HEK293 (cell line): ENCODE results near the gene C19orf33.
A peak's percentile ranks its signal among the peaks of the same experiment; 100 is the strongest.

ENCODE experiments used
- CTCF ChIA-PET: fragments of 350-600 bp; formaldehyde crosslinking; extraction: SDS; loops from one replicate; lab custom pipeline; 2021; ENCODE audit warnings: antibody characterized with exemption; lab: Yijun Ruan, JAX
- POLR2A ChIA-PET: fragments of 300-600 bp; formaldehyde crosslinking; extraction: SDS; loops from one replicate; lab custom pipeline; 2020; ENCODE audit warnings: antibody characterized with exemption, inconsistent platforms; lab: Yijun Ruan, JAX
- H3K27ac ChIP-seq: fragments of 200-500 bp; sonication (Bioruptor generic); 2 replicates; pipeline ENCODE4 v1.5.1; 2014; ENCODE audit warnings: low read depth, low read length, control low read depth, inconsistent platforms; ENCODE audit errors: extremely low read depth
- H3K36me3 ChIP-seq, 2 experiments: fragments of 200-500 bp in 1 of 2; sonication (Bioruptor generic) in 1 of 2; 1 replicate in 1 of 2; 2 replicates in 1 of 2; pipeline ENCODE4 v1.5.1; 2014 to 2017; ENCODE audit warnings: inconsistent platforms in 2 of 2, low read length in 2 of 2; ENCODE audit not compliant: control insufficient read depth in 2 of 2, insufficient read depth in 1 of 2
- H3K4me1 ChIP-seq: fragments of 200-500 bp; sonication (Bioruptor generic); 2 replicates; pipeline ENCODE4 v1.5.1; 2014; ENCODE audit warnings: mild to moderate bottlenecking, low read length, inconsistent platforms; ENCODE audit not compliant: control insufficient read depth, insufficient read depth
- H3K4me3 ChIP-seq: 2 replicates; pipeline ENCODE4 v1.5.1; 2011; ENCODE audit warnings: low read depth, mild to moderate bottlenecking, control low read depth, low read length, moderate library complexity
- H3K9me3 ChIP-seq: fragments of 200-500 bp; sonication (Bioruptor generic); 2 replicates; pipeline ENCODE4 v1.5.1; 2014; ENCODE audit warnings: low read depth, low read length, inconsistent platforms; ENCODE audit not compliant: control insufficient read depth, insufficient read depth
- EGR2 ChIP-seq: fragments of 450-650 bp; formaldehyde crosslinking; IDR thresholded peaks from 2 replicates; pipeline ENCODE4 v1.5.1; 2016; ENCODE audit warnings: low read depth, missing biosample characterization, missing genetic modification characterization
- OVOL3 ChIP-seq: fragments of 450-650 bp; formaldehyde crosslinking; IDR thresholded peaks from 2 replicates; pipeline ENCODE4 v1.5.1; 2016; ENCODE audit warnings: missing biosample characterization, missing genetic modification characterization
- SALL2 ChIP-seq: fragments of 450-650 bp; formaldehyde crosslinking; IDR thresholded peaks from 2 replicates; pipeline ENCODE4 v1.5.0; 2017; ENCODE audit warnings: missing biosample characterization, mild to moderate bottlenecking, missing genetic modification characterization, borderline replicate concordance
- ZBTB17 ChIP-seq: fragments of 450-650 bp; formaldehyde crosslinking; IDR thresholded peaks from 2 replicates; pipeline ENCODE4 v1.5.1; 2016; ENCODE audit warnings: missing biosample characterization, missing genetic modification characterization
- ZFHX2 ChIP-seq: fragments of 450-650 bp; formaldehyde crosslinking; conservative IDR thresholded peaks from 2 replicates; pipeline ENCODE4 v1.5.1; 2016; ENCODE audit warnings: missing biosample characterization, missing genetic modification characterization
- ZNF121 ChIP-seq: fragments of 450-650 bp; formaldehyde crosslinking; IDR thresholded peaks from 2 replicates; pipeline ENCODE4 v1.5.1; 2016; ENCODE audit warnings: missing biosample characterization, missing genetic modification characterization
- ZNF146 ChIP-seq: fragments of 450-650 bp; formaldehyde crosslinking; IDR thresholded peaks from 2 replicates; pipeline ENCODE4 v1.5.1; 2016; ENCODE audit warnings: missing biosample characterization, missing genetic modification characterization
- ZNF157 ChIP-seq: fragments of 450-650 bp; formaldehyde crosslinking; IDR thresholded peaks from 2 replicates; pipeline ENCODE4 v1.5.1; 2016; ENCODE audit warnings: missing biosample characterization, missing genetic modification characterization
- ZNF366 ChIP-seq: fragments of 450-650 bp; formaldehyde crosslinking; conservative IDR thresholded peaks from 2 replicates; pipeline ENCODE4 v1.5.1; 2016; ENCODE audit warnings: missing biosample characterization, missing genetic modification characterization
- ZNF623 ChIP-seq: fragments of 450-650 bp; formaldehyde crosslinking; IDR thresholded peaks from 2 replicates; pipeline ENCODE4 v1.5.1; 2016; ENCODE audit warnings: missing biosample characterization, missing genetic modification characterization
- ZNF629 ChIP-seq: fragments of 450-650 bp; formaldehyde crosslinking; IDR thresholded peaks from 2 replicates; pipeline ENCODE4 v1.5.1; 2017; ENCODE audit warnings: missing biosample characterization, missing genetic modification characterization
- ZNF658 ChIP-seq: fragments of 450-650 bp; formaldehyde crosslinking; IDR thresholded peaks from 2 replicates; pipeline ENCODE4; 2016; ENCODE audit warnings: missing biosample characterization, missing genetic modification characterization
- ZNF791 ChIP-seq: fragments of 450-650 bp; formaldehyde crosslinking; IDR thresholded peaks from 2 replicates; pipeline ENCODE4 v1.5.1; 2016; ENCODE audit warnings: missing biosample characterization, missing genetic modification characterization
- TF ChIP-seq, protein P1 (sequence below): fragments of 450-650 bp; formaldehyde crosslinking; IDR thresholded peaks from 2 replicates; pipeline ENCODE4 v1.5.1; 2017; ENCODE audit warnings: missing biosample characterization, missing genetic modification characterization

Gene C19orf33

DNA sequence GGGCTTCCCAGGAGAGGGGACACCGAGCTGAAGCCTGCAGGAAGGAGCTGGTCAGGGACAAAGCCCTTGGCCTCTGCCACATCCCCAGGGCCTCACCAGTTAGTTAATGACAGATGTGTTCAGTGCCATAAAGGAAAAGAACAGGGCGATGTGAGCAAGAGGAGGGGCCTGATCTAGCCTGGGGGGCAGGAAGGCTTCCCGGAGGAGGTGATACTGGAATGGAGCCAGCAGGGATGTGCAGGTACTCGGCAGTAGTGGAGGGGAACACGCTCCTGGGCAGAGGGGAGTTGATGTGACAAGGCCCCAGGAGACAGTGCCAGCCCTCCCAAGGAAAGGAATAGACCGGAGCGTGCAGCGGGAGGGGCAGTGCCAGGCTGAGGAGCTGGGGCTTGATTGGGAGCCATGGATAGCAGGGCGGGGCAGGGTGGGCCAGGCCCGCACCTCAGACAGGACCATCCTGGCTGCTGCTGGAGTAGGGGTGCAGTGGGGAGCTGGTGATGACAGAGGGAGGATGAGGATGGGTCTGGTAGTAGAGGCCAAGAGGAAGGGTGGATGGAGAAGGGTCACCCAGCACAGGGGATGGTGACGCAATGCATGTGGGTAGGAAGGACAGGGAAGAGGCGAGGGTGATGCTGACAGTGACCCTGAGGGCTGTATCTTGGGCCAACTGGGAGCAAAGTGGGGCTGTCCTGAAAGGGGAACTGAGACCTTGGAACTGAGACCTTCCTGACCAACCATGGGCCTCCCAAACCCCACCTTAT is 4.1 kb downstream of the C19orf33 start (continued):
- TF ChIP-seq, protein P1, sequence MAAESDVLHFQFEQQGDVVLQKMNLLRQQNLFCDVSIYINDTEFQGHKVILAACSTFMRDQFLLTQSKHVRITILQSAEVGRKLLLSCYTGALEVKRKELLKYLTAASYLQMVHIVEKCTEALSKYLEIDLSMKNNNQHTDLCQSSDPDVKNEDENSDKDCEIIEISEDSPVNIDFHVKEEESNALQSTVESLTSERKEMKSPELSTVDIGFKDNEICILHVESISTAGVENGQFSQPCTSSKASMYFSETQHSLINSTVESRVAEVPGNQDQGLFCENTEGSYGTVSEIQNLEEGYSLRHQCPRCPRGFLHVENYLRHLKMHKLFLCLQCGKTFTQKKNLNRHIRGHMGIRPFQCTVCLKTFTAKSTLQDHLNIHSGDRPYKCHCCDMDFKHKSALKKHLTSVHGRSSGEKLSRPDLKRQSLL, result no peak
- TF ChIP-seq ZNF791 (tag by site-specific recombination), result no peak
- no peak for TF ChIP-seq ZBTB17 (tag by site-specific recombination)

DNA sequence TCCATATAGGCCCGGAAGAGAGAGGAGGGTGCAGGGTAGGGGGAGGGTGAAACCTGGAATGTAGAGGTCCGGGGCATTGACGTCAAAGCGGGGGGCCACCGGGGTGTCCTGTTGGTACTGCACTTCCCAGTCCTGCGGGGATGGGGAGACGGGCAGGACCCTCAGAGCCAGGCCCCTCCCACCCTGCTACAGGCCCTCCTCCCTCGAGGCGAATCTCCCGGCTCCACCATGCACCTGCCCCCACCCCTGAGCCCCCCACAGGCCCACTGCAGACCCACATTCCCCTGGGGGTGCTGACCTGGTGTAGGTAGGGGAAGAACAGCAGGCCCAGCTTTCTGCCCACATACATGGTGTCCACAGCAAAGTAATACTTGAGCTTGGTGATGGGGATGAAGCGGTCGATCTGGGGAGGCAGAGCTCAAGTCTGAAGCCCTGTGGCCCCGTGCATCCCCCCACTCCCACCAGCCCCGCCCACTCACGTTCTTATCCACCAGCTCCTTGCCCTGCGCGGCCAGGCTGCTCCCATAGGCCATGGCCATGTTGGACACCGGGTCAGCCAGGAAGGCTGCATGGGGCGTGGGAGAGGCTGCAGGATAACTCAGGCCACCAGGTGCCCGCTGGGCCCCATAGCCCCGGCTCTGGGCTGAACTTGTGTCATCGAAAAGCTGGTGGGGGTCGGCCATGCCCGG is 5.0 kb downstream of the C19orf33 start:
- H3K27ac ChIP-seq, result no peak overlapping the region
- H3K36me3 ChIP-seq, result peaks cover 13 to 20% of the 10 kb centered on the region in 2 experiments; a peak in 2 of 3 replicates
- H3K9me3 ChIP-seq, result no peaks in the 10 kb centered on the region
- H3K4me3 ChIP-seq, result no peak overlapping the region
- ChIA-PET POLR2A (interaction anchor here (0.6 to 1.6 kb wide), 2 partner anchors 45 to 393 kb away, joined by 6 read pairs; partner anchors contain the start of gene SPINT2), CTCF (interaction anchor here (1.6 kb wide), 1 partner anchor 65 kb away, joined by 4 read pairs; no protein-coding TSS in a partner anchor)
- TF ChIP-seq ZNF629 (tag by site-specific recombination) (no peak), ZFHX2 (tag by site-specific recombination) (peak; percentile 15; the same call in 1 of the 2 replicates)
- H3K4me1 ChIP-seq, result peaks cover 11% of the 10 kb centered on the region

DNA sequence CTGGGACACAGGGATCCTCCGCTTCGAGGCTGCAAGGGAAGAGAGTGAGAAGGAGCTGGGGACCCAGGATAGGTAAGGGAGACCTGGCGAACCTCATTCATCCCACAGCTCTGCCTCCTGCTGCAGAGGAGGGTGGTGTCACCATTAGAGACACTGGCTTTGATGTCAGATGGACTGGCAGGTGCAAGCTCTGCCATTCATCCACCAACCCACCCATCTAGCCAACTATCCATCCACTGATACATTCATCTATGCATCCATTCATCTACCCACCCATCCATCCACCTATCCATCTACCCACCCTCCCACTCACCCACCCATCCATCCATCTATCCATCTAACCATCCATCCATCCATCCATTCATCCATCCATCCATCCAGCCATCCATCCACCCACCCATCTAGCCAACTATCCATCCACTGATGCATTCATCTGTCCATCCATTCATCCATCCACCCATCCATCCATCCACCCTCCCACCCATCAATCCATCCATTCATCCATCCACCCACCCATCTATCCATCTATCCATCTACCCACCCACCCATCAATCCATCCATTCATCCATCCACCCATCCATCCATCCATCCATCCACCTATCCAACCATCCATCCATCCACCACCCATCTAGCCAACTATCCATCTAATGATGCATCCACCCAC is 5.7 kb downstream of the C19orf33 start:
- ChIA-PET POLR2A (interaction anchor here (0.6 to 1.6 kb wide), 2 partner anchors 46 to 394 kb away, joined by 6 read pairs; partner anchors contain the start of gene SPINT2), CTCF (interaction anchor here (0.6 to 1.6 kb wide), 3 partner anchors 14 to 107 kb away, joined by 3 to 4 read pairs (median 4); no protein-coding TSS in a partner anchor)
- Histone ChIP-seq H3K4me3 (no peak overlapping the region), H3K36me3 (peaks cover 13 to 20% of the 10 kb centered on the region in 2 experiments; a peak in 2 of 3 replicates), H3K4me1 (peaks cover 8% of the 10 kb centered on the region), H3K9me3 (no peaks in the 10 kb centered on the region)
- TF ChIP-seq ZFHX2 (tag by site-specific recombination) (0 out of 2 replicates have a peak, but pooled peaks have one; percentile 40), OVOL3 (no peak), ZNF366 (peak; percentile 98), ZBTB17 (tag by site-specific recombination) (peak; percentile 92)
- TF ChIP-seq, all 188 proteins: peak for 3
- H3K27ac ChIP-seq, result no peak overlapping the region

DNA sequence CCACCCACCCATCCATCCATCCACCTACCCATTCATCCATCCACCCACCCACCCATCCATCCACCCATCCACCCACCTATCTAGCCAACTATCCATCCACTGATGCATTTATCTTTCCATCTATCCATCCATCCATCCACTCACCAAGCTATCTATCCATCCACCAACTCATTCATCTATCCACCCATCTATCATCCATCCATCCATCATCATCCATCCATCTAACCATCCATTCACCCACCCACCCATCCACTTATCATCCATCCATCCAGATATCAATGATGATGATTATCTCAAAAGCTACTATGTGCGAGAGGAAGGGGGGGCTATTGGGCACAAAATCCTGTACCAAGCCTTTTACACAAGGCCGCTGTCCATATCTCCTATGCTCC is 6.2 kb downstream of the C19orf33 start:
- CTCF ChIA-PET, result interaction anchor here (0.6 to 1.6 kb wide), 5 partner anchors 14 to 107 kb away, joined by 3 to 4 read pairs (median 3); no protein-coding TSS in a partner anchor

DNA sequence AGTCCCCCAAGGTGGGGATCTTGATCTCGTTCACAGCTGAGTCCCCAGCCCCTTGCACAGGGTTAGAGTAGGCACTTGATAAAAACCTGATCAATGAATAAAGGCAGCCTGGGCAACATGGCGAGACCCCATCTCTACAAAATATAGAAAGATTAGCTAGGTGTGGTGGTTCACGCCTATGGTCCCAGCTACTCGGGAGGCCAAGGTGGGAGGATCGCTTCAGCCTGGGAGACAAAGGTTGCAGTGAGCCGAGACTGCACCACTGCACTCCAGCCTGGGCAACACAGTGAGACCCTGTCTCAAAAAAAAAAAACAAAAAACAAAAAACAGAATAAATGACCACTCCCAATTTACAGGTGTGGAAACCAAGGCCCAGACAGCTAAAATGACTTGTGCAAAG is 6.9 kb downstream of the C19orf33 start:
- no peaks in the 10 kb centered on the region for H3K9me3 ChIP-seq
- ChIA-PET POLR2A (interaction anchor here (0.7 to 1.6 kb wide), 3 partner anchors 47 to 77 kb away, joined by 3 to 10 read pairs (median 6); partner anchors contain the start of genes PSMD8 and SPINT2), CTCF (interaction anchor here (0.8 to 1.4 kb wide), 2 partner anchors 25 to 84 kb away, joined by 3 read pairs; no protein-coding TSS in a partner anchor)
- H3K4me1 ChIP-seq, result peaks cover 4% of the 10 kb centered on the region; the same call in 1 of the 2 replicates
- no peak overlapping the region for H3K27ac ChIP-seq
- TF ChIP-seq ZNF146 (tag by site-specific recombination) (no peak), ZNF121 (peak; percentile 95)
- H3K36me3 ChIP-seq, result peaks cover 10 to 20% of the 10 kb centered on the region in 2 experiments; a peak in 2 of 3 replicates
- H3K4me3 ChIP-seq, result no peak overlapping the region

More for the DNA sequence above, 6.2 kb downstream of the C19orf33 start:
- no peak overlapping the region for H3K4me3 ChIP-seq
- TF ChIP-seq ZNF157 (tag by site-specific recombination) (no peak), ZNF623 (tag by site-specific recombination) (no peak), SALL2 (tag by site-specific recombination) (0 out of 2 replicates have a peak, but pooled peaks have one; percentile 14), ZFHX2 (tag by site-specific recombination) (peak; percentile 57), ZBTB17 (tag by site-specific recombination) (peak; percentile 94), EGR2 (peak; percentile 85), ZNF366 (peak; percentile 97), ZNF658 (0 out of 2 replicates have a peak, but pooled peaks have one; percentile 39)
- H3K36me3 ChIP-seq, result peaks cover 13 to 20% of the 10 kb centered on the region in 2 experiments; a peak in 2 of 3 replicates
- no peaks in the 10 kb centered on the region for H3K9me3 ChIP-seq
- H3K4me1 ChIP-seq, result peaks cover 4% of the 10 kb centered on the region
- POLR2A ChIA-PET, result interaction anchor here (0.7 to 1.6 kb wide), 2 partner anchors 47 to 78 kb away, joined by 3 to 6 read pairs; partner anchors contain the start of gene SPINT2
- no peak overlapping the region for H3K27ac ChIP-seq
